GM18951 (cell line): ENCODE data around the gene LCNL1.

ENCODE experiments used
- POLR2A ChIP-seq: IDR thresholded peaks from 4 replicates; pipeline ENCODE4 v1.6.1; 2011; ENCODE audit warnings: mild to moderate bottlenecking; ENCODE audit not compliant: insufficient read length, insufficient read depth; ENCODE audit errors: extremely low read depth
- in situ Hi-C: fragments of 300-500 bp; cut with MboI; formaldehyde crosslinking; loops from one replicate; pipeline ENCODE4 v1.12.0; 2022; ENCODE audit warnings: low sequenced_read_pairs, mixed read lengths, inconsistent platforms; ENCODE audit not compliant: unreplicated experiment

Gene LCNL1

GRCh38 chr9:137026384-137026783 is 43.6 kb downstream of the LCNL1 start:
- TF ChIP-seq POLR2A, result no peak
- in situ Hi-C loops, result loop anchor here (25.0 kb wide), 1 partner anchor 239 kb away; the partner anchor contains the start of genes CCDC183 and TMEM141

- TF ChIP-seq POLR2A, result no peak
- in situ Hi-C loops, result loop anchor here (25.0 kb wide), 1 partner anchor 240 kb away; the partner anchor contains the start of genes CCDC183 and TMEM141
These were observed 44.0 kb downstream of the LCNL1 start for GRCh38 chr9:137026828-137027227.

- TF ChIP-seq POLR2A, result no peak
- in situ Hi-C loops, result loop anchor here (25.0 kb wide), 1 partner anchor 240 kb away; the partner anchor contains the start of genes CCDC183 and TMEM141
These were observed 44.8 kb downstream of the LCNL1 start, which contains the start of gene ABCA2 for GRCh38 chr9:137027369-137028262. Gene ABCA2 (minus strand): TSS chr9:137028237. CDS start chr9:137028140, 97 bp downstream.

GRCh38 chr9:137028263-137029057 is 45.7 kb downstream of the LCNL1 start:
- in situ Hi-C loops, result loop anchor here (25.0 kb wide), 1 partner anchor 241 kb away; the partner anchor contains the start of genes CCDC183 and TMEM141

GRCh38 chr9:137029058-137029936 is 46.5 kb downstream of the LCNL1 start:
- peak; percentile 8 for TF ChIP-seq POLR2A
- in situ Hi-C loops, result loop anchor here (25.0 kb wide), 1 partner anchor 242 kb away; the partner anchor contains the start of genes CCDC183 and TMEM141

More at GRCh38 chr9:137028263-137029057, 45.7 kb downstream of the LCNL1 start:
- TF ChIP-seq POLR2A, result no peak

GRCh38 chr9:137030006-137030405 is 47.2 kb downstream of the LCNL1 start:
- in situ Hi-C loops, result loop anchor here (25.0 kb wide), 1 partner anchor 243 kb away; the partner anchor contains the start of genes CCDC183 and TMEM141
- no peak for TF ChIP-seq POLR2A

- in situ Hi-C loops, result loop anchor here (25.0 kb wide), 1 partner anchor 244 kb away; the partner anchor contains the start of genes CCDC183 and TMEM141
- TF ChIP-seq POLR2A, result no peak
These were observed 48.0 kb downstream of the LCNL1 start for GRCh38 chr9:137030538-137031527.

- in situ Hi-C loops, result loop anchor here (25.0 kb wide), 1 partner anchor 245 kb away; the partner anchor contains the start of genes CCDC183 and TMEM141
- TF ChIP-seq POLR2A, result no peak
These were observed 49.3 kb downstream of the LCNL1 start, which contains the start of gene FUT7 for GRCh38 chr9:137031904-137032640. Gene FUT7 (minus strand): TSS chr9:137032088. CDS start chr9:137031991, 97 bp downstream.

- no peak for TF ChIP-seq POLR2A
- in situ Hi-C loops, result loop anchor here (25.0 kb wide), 1 partner anchor 246 kb away; the partner anchor contains the start of genes CCDC183 and TMEM141
These were observed 50.1 kb downstream of the LCNL1 start for GRCh38 chr9:137032858-137033257.

- in situ Hi-C loops, result loop anchor here (25.0 kb wide), 1 partner anchor 246 kb away; the partner anchor contains the start of genes CCDC183 and TMEM141
These were observed 50.7 kb downstream of the LCNL1 start for GRCh38 chr9:137033481-137033880.
